Measurements from ENCODE around the gene PTPRK.

PTPRK gene

GRCh38 chr6:128244751-128245405, 275.5 kb downstream of the PTPRK start:
- no peak overlapping the region for H3K4me3 ChIP-seq (ENCODE audit: control insufficient read depth, low read depth, low read length)
- TF ChIP-seq CTCF (IDR thresholded peaks at IDR 0.05; ENCODE audit: control insufficient read depth, insufficient read depth, low read depth, low read length, missing control alignments): no peak
- DNase-seq (ENCODE audit: low read depth): no peak

DNA sequence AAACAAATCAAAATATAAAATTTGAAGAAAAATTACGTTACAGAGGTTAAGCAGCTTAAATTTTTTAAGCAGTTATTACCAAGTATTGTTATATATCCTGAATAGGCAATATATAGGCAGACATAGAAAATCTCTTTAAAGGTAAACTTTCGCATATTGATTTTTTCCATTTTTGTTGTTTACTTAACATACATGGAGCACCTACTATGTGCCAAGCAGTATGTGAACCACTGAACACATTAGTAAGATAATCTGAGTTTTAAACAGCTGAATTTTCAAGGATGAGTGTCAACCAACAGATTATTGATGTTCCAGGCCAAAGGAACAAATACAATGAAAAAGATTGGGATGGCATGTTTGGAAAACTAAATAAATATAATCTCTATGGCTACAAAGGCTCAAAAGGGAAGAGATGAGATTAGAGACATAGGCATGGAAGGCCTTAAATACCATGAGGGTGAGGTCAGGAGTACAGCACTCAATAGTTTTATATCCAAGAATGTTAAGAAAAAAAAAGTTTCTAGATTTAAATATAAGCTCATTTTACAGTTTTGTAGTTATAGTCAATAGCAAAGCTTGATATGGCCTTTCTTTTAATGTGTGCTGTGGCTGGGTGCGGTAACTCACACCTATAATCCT, 277.5 kb downstream of the PTPRK start:
- H3K4me3 ChIP-seq (ENCODE audit: control insufficient read depth, low read depth, low read length): no peak overlapping the region
- DNase-seq (ENCODE audit: low read depth): peak; percentile 11

DNA sequence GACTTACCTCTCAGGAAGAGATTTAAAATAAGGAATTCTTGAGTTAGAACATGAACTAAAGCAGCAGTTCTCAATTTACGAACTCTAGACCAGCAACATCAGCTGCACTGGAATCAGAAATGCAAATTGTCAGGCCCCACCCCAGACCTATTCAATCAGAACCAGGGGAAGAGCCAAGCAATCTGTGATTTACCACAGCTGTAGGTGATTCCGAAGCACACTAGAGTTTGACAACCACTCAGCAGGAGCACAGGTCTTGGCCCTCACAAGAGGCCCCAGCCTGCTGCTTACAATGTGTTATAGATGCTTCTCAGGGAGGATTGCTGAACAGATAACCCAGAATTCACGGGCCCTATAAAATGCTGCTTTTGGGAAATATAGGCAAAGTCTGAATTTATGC, 279.2 kb downstream of the PTPRK start:
- DNase-seq (ENCODE audit: low read depth): no peak

More for the DNA sequence above, 277.5 kb downstream of the PTPRK start:
- no peak for TF ChIP-seq CTCF (IDR thresholded peaks at IDR 0.05; ENCODE audit: control insufficient read depth, insufficient read depth, low read depth, low read length, missing control alignments)

GRCh38 chr6:128240024-128240428, 280.4 kb downstream of the PTPRK start:
- no peak for DNase-seq (ENCODE audit: low read depth)
- H3K4me3 ChIP-seq (ENCODE audit: control insufficient read depth, low read depth, low read length): no peak overlapping the region
- no peak for TF ChIP-seq CTCF (IDR thresholded peaks at IDR 0.05; ENCODE audit: control insufficient read depth, insufficient read depth, low read depth, low read length, missing control alignments)

More for the DNA sequence above, 279.2 kb downstream of the PTPRK start:
- TF ChIP-seq CTCF (IDR thresholded peaks at IDR 0.05; ENCODE audit: control insufficient read depth, insufficient read depth, low read depth, low read length, missing control alignments): no peak
- H3K4me3 ChIP-seq (ENCODE audit: control insufficient read depth, low read depth, low read length): no peak overlapping the region

DNA sequence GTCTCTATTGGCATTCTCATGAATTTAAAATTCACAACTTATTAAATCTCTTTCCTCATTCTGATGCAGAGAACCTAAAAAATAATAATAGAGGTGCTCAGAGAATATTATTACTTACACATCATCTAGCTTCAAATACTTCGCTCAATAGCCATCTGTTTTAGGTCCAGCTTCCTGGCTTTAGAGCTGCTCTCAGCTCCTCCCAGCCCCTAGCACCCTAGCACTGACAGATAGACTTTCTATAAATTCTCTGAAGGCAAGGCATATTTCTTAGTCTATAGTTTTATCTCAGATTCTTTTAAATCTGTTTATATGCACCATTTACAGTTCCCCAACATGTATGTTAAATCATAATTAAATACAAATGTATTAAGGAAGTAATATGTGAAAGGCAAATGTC, 281.3 kb downstream of the PTPRK start:
- H3K4me3 ChIP-seq (ENCODE audit: control insufficient read depth, low read depth, low read length): no peak overlapping the region
- TF ChIP-seq CTCF (IDR thresholded peaks at IDR 0.05; ENCODE audit: control insufficient read depth, insufficient read depth, low read depth, low read length, missing control alignments): no peak
- no peak for DNase-seq (ENCODE audit: low read depth)

DNA sequence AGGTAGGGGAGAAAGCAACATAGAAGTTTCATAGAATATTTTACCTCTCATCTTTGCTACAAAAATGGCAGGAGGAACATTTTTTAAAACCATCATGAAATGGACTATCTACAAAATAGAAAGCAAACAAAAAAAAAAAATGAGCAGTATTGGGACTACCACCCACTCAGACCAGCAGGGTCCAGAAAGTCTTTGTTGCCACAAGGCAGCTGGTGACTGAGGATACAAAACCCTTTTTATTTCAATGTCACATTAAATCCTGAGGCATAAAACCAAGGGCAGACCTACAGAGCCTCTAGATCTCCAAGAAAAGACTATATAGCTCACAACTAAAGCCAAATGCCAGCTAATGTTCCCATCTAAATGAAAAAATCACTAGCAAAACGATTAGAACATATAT, 282.2 kb downstream of the PTPRK start:
- no peak for DNase-seq (ENCODE audit: low read depth)
- no peak overlapping the region for H3K4me3 ChIP-seq (ENCODE audit: control insufficient read depth, low read depth, low read length)
- no peak for TF ChIP-seq CTCF (IDR thresholded peaks at IDR 0.05; ENCODE audit: control insufficient read depth, insufficient read depth, low read depth, low read length, missing control alignments)
